ENCODE results near the gene SLC27A2. TPM values are rescaled to one million over a fixed set of nuclear protein-coding genes. Genes with fewer than 3 reads are reported as not detected.

Gene SLC27A2
- total and polyA plus RNA-seq, 2 donors = 1.9 to 3.5 TPM

DNA sequence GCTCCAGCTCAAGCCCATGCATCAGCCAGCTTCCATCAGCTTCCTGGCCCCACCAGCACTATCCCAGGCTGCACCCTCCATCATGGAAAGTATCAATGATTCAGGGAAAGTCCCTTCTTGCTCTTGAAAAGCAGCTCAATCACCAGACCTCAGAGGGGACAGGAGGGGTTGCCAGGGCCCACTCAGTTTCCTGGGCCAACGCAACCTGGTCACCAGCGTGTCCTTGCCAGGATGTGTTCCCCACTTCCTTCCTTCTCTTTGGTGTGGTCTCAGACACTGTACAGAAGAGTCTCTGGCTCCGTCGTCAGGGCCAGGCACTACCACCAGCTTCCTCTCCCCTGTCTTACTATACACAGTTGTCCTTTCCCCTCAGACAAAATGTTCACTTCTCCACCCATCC lies 80.5 kb downstream of the SLC27A2 start:
- DNase-seq (ENCODE audit: extremely low spot score) = no peak
- Histone ChIP-seq H3K36me3 (ENCODE audit: insufficient read depth) (no peaks in the 10 kb centered on the region), H3K4me3 (ENCODE audit: low read depth, low read length) (no peak overlapping the region), H3K4me1 (ENCODE audit: insufficient read depth) (no peaks in the 10 kb centered on the region), H3K27ac (ENCODE audit: low read depth) (no peak overlapping the region)
- WGBS = 72% methylated on average over 4 of the region's 4 CpGs

DNA sequence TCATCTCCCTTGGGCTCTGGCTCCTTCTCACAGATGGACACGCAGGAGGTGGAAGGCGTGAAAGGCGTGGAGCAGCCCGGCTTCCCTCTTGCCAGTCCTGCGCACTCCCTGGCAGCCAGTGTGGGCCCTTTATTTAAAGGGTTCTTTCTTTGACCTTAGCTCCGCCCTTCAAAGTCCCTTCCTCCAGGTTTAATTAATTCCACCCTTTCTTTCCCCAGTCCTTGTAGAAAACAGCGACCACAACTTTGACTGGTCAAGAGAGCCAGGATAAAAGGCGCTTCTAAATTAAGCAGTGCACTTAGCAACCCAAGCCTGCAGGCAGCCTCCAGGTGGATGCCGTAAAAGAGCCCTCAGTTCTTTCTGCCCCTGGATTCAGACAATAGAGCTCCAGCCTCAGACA lies 83.6 kb downstream of the SLC27A2 start, which contains the start of gene HDC:
Gene HDC (minus strand): TSS at position 107 of the 400 bp plus-strand sequence. CDS start 103 bp downstream, at position 4.
- H3K36me3 ChIP-seq (ENCODE audit: insufficient read depth) = no peaks in the 10 kb centered on the region
- WGBS = 63% methylated on average over 9 of the region's 9 CpGs

DNA sequence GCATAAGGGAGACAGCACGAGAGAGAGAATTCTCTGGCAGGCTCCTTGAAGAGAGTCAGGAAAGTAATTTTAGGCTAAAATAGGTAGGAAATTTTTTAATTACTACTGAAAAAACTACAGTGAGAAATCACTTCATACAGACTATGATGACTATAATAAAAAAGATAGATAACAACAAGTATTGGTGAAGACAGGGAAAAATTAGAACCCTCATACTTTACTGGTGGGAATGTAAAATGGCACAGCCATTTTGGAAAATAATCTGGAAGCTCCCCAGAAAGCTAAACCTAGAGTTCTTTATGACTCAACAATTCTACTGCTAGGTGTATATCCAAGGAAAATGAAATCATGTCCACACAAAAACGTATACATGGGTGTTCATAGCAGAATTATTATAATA lies 85.6 kb downstream of the SLC27A2 start:
- no peak overlapping the region for H3K27ac ChIP-seq (ENCODE audit: low read depth)
- no peak overlapping the region for H3K4me3 ChIP-seq (ENCODE audit: low read depth, low read length)
- no peak for DNase-seq (ENCODE audit: extremely low spot score)
- 81% methylated on average over 2 of the region's 2 CpGs for WGBS
- H3K36me3 ChIP-seq (ENCODE audit: insufficient read depth) = no peaks in the 10 kb centered on the region
- no peaks in the 10 kb centered on the region for H3K4me1 ChIP-seq (ENCODE audit: insufficient read depth)

More for the DNA sequence above, 83.6 kb downstream of the SLC27A2 start, which contains the start of gene HDC:
- no peak within 1 kb of the TSS for H3K27ac ChIP-seq (ENCODE audit: low read depth)
- no peak within 1 kb of the TSS for H3K4me3 ChIP-seq (ENCODE audit: low read depth, low read length)
- no peaks in the 10 kb centered on the region for H3K4me1 ChIP-seq (ENCODE audit: insufficient read depth)
- DNase-seq (ENCODE audit: extremely low spot score) = no peak

DNA sequence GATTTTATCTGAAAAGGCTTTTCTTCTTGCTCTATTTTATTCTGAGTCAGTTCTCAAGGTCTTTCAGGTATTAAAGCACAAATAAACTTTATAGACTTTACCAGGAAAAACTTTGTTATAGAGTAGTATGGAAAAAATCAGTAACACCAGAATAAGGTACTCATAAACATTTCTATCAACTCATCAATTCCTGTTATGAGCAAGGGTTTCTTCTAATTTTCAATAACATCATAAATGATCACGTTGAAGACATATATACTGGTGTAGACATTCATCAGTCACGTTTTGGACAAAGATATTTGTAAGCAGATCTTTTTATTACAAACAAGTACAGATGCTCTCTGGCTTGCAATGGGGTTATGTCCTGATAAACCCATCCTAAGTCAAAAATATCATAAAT lies 93.1 kb downstream of the SLC27A2 start:
- H3K4me1 ChIP-seq (ENCODE audit: insufficient read depth) = no peaks in the 10 kb centered on the region

DNA sequence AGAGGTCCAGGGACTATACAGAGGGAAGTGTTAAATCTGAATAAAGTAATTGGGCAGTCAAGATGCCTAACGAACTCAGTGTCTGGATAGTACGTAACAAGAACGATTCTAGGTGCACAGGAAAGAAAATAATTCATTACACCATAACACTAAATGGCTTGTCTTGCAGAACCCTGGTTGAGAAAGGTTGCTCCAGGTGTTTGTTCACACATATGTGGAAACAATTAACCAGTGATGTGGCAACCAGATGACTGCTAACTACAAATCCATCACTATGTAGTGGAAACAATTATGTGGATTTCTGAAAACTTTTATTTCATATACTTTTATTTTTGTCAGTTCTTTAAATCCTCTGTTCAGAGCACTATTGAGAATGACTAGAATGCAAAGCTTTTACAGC lies 93.9 kb downstream of the SLC27A2 start:
- no peak for DNase-seq (ENCODE audit: extremely low spot score)
- 81% methylated on average over 3 of the region's 3 CpGs for WGBS
- Histone ChIP-seq H3K4me3 (ENCODE audit: low read depth, low read length) (no peak overlapping the region), H3K27ac (ENCODE audit: low read depth) (no peak overlapping the region), H3K36me3 (ENCODE audit: insufficient read depth) (no peaks in the 10 kb centered on the region), H3K4me1 (ENCODE audit: insufficient read depth) (no peaks in the 10 kb centered on the region)

More for the DNA sequence above, 93.1 kb downstream of the SLC27A2 start:
- no peak overlapping the region for H3K27ac ChIP-seq (ENCODE audit: low read depth)
- no peak overlapping the region for H3K4me3 ChIP-seq (ENCODE audit: low read depth, low read length)
- DNase-seq (ENCODE audit: extremely low spot score) = no peak
- 17% methylated on average over 2 of the region's 2 CpGs for WGBS
- H3K36me3 ChIP-seq (ENCODE audit: insufficient read depth) = no peaks in the 10 kb centered on the region

DNA sequence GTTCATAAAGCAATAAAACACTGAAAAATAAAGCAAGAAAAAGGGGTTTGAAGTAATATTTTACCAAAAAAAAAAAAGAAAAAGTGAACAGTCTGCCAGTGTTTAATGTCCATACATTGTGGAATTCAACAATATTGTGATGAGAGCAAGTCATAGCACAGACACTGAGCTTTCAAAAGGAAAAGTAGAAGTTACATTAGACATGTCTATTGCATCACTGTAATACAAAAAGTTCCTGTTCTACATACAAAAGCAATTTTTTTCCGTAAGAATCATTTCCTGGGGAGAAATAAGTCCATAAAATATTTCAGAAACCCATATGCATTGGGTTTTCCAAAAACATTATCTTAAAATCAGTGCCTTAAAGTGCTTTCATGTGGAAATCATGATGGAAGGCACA lies 95.4 kb downstream of the SLC27A2 start:
- Histone ChIP-seq H3K36me3 (ENCODE audit: insufficient read depth) (no peaks in the 10 kb centered on the region), H3K4me1 (ENCODE audit: insufficient read depth) (no peaks in the 10 kb centered on the region), H3K27ac (ENCODE audit: low read depth) (no peak overlapping the region), H3K4me3 (ENCODE audit: low read depth, low read length) (no peak overlapping the region)
- WGBS = 90% methylated on average over 1 of the region's 1 CpG
- no peak for DNase-seq (ENCODE audit: extremely low spot score)

DNA sequence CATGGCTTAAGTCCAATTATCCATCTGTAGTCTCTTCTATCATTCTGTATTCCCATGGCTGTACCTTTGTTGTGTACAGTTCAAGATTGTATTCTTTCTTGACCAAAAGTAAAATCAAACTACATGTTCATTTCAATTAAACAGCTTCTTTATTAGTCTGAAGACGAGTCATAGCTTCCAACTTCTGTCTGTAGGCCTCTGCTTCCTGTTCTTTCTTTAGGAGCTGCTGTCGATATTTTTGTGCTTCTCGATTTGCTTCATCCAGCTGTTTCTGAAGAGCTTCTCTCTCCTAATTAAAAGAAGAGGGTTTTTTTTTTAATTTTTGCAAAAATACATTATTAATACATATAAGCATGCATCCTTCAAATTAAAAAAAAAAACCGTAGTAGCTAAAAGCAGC lies 96.5 kb downstream of the SLC27A2 start:
- Histone ChIP-seq H3K36me3 (ENCODE audit: insufficient read depth) (no peaks in the 10 kb centered on the region), H3K4me3 (ENCODE audit: low read depth, low read length) (no peak overlapping the region), H3K27ac (ENCODE audit: low read depth) (no peak overlapping the region), H3K4me1 (ENCODE audit: insufficient read depth) (no peaks in the 10 kb centered on the region)
- WGBS = 84% methylated on average over 4 of the region's 4 CpGs
- DNase-seq (ENCODE audit: extremely low spot score) = no peak

DNA sequence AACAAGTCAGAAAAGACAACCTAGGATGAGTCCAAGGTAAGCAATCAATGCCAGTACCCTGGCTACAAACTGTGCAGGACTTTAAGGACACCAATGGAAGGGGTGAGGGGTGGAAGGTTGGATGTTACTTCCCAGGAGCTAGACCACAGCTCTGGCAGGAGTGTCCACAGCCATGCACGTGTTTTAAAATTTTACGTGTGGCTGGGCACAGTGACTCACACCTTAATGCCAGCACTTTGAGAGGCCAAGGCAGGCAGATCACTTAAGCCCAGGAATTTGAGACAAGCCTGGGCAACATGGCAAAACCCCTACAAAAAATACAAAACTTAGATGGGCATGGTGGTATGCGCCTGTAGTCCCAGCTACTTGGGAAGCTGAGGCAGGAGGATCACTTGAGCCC lies 98.3 kb downstream of the SLC27A2 start:
- H3K4me3 ChIP-seq (ENCODE audit: low read depth, low read length) = no peak overlapping the region
- no peaks in the 10 kb centered on the region for H3K4me1 ChIP-seq (ENCODE audit: insufficient read depth)
- no peak overlapping the region for H3K27ac ChIP-seq (ENCODE audit: low read depth)
- WGBS = 92% methylated on average over 3 of the region's 3 CpGs
- H3K36me3 ChIP-seq (ENCODE audit: insufficient read depth) = no peaks in the 10 kb centered on the region
- DNase-seq (ENCODE audit: extremely low spot score) = no peak

DNA sequence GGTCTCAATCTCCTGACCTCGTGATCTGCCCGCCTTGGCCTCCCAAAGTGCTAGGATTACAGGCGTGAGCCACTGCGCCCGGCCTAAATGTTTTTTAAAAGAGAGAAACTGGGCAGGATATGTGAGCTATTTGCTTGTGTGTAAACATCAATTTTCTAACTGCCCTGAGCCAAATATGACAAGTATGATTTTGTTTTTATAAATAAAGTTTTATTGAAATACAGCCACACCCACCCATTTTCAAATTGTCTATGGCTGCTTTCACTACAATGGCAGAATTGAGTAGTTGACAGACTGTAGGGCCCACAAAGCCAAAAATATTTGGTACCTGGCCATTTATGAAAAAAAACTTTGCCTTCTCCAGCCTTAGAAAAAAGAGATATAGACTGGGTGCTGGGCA lies 99.4 kb downstream of the SLC27A2 start:
- H3K4me1 ChIP-seq (ENCODE audit: insufficient read depth) = no peaks in the 10 kb centered on the region
- no peak overlapping the region for H3K4me3 ChIP-seq (ENCODE audit: low read depth, low read length)
- no peak for DNase-seq (ENCODE audit: extremely low spot score)
- H3K36me3 ChIP-seq (ENCODE audit: insufficient read depth) = no peaks in the 10 kb centered on the region
- H3K27ac ChIP-seq (ENCODE audit: low read depth) = no peak overlapping the region
- 78% methylated on average over 5 of the region's 5 CpGs for WGBS

Small RNA genes lying within 50 kb of the gene (small RNA-seq; reads per million reads assigned to genes)
- gene RF00019 = not detected

Other genes with a start within 250 kb of the SLC27A2 start
- 24.3 TPM for gene ATP8B4, start 63.0 kb upstream of the SLC27A2 start, total RNA-seq
- gene ATP8B4, start 63.0 kb upstream of the SLC27A2 start, polyA plus RNA-seq = 6.6 TPM
- gene HDC, start 83.5 kb downstream of the SLC27A2 start, total RNA-seq = 11.7 TPM
- gene HDC, start 83.5 kb downstream of the SLC27A2 start, polyA plus RNA-seq = 5.4 TPM
- gene GABPB1, start 173.0 kb downstream of the SLC27A2 start, total RNA-seq = 47.2 TPM
- 10.0 TPM for gene GABPB1, start 173.0 kb downstream of the SLC27A2 start, polyA plus RNA-seq
- 100 TPM for gene USP8, start 242.2 kb downstream of the SLC27A2 start, total RNA-seq
- 34.5 TPM for gene USP8, start 242.2 kb downstream of the SLC27A2 start, polyA plus RNA-seq

Measured in urinary bladder (tissue), 4 donors.